Fibroblast of lung (primary cell): ENCODE data around the gene LRCOL1.

ENCODE experiments used
- EZH2 ChIP-seq: IDR thresholded peaks from 2 replicates; pipeline ENCODE4 v1.5.1; 2012; ENCODE audit warnings: low read length, control low read depth, mild to moderate bottlenecking; ENCODE audit errors: missing control alignments
- TF ChIP-seq, protein P1 (sequence below), 2 donors: IDR thresholded peaks in 1 of 2; conservative IDR thresholded peaks in 1 of 2; 1 replicate in 1 of 2; 2 replicates in 1 of 2; pipeline ENCODE4 v1.5.1; 2011 to 2012; ENCODE audit warnings: low read length in 2 of 2, control low read depth in 1 of 2, inconsistent platforms in 1 of 2, low read depth in 1 of 2, mild to moderate bottlenecking in 1 of 2

DNA sequence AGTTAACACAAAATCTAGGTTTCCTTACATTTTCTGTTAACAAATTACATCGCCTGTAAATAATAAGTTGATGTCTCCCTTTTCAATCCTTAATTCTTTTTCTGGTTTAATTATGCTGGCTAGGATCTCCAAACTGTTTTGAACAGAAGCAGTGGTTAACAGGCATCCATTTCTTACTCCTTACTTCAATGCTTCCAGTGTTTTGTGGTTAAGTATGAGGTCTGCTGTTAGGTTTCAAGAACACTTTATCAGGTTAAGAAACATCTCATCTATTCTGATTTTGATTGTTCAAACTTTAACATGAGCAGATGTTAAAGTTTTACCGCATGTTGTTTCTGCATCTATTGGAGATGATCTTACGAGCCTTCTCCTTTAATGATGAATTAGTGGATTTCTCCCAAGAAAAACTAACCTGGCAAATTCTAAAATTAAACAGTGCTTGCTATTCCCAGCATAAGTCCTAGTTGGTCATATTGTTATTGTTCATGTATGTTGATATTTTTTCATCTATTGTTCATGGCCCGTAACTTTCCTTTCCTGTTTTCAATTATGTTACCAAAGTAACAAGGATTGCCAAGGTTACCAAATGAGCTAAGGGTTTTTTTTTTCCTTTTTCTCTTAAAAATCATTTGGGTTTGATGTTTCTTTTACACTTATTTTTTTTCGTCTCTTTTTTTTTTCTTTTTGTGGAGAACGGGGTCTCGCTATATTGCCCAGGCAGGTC lies 43.3 kb upstream of the LRCOL1 start:
- TF ChIP-seq, protein P1, sequence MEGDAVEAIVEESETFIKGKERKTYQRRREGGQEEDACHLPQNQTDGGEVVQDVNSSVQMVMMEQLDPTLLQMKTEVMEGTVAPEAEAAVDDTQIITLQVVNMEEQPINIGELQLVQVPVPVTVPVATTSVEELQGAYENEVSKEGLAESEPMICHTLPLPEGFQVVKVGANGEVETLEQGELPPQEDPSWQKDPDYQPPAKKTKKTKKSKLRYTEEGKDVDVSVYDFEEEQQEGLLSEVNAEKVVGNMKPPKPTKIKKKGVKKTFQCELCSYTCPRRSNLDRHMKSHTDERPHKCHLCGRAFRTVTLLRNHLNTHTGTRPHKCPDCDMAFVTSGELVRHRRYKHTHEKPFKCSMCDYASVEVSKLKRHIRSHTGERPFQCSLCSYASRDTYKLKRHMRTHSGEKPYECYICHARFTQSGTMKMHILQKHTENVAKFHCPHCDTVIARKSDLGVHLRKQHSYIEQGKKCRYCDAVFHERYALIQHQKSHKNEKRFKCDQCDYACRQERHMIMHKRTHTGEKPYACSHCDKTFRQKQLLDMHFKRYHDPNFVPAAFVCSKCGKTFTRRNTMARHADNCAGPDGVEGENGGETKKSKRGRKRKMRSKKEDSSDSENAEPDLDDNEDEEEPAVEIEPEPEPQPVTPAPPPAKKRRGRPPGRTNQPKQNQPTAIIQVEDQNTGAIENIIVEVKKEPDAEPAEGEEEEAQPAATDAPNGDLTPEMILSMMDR (conservative IDR thresholded peaks at IDR 0.05 in 1 of 2, IDR thresholded peaks at IDR 0.05 in 1 of 2; ENCODE audit: low read depth in 1 of 2, low read length in 2 of 2), result no peak
- no peak for TF ChIP-seq EZH2
